SK-N-MC (cell line): ENCODE data around the gene CACNA2D4.

Experiments used
- DNase-seq: peaks from one replicate; pipeline ENCODE4 v3.0.0-alpha.2; 2011; ENCODE audit warnings: low read depth, low spot score
- H3K27ac ChIP-seq: fragments of 200-600 bp; sonication (generic); 2 replicates; pipeline ENCODE4 v1.5.1; 2016; ENCODE audit warnings: mixed run types
- H3K36me3 ChIP-seq: fragments of 200-600 bp; sonication (generic); 2 replicates; pipeline ENCODE4 v1.6.1; 2017; ENCODE audit warnings: antibody characterized with exemption, low read length, mixed read lengths; ENCODE audit not compliant: insufficient read depth
- H3K4me3 ChIP-seq: fragments of 200-600 bp; sonication (generic); 2 replicates; pipeline ENCODE4 v1.5.1; 2016
- H3K9ac ChIP-seq: fragments of 200-600 bp; sonication (generic); 2 replicates; pipeline ENCODE4 v1.8.0; 2017; ENCODE audit warnings: mixed run types, mixed read lengths; ENCODE audit not compliant: insufficient read length
- H3K9me3 ChIP-seq: fragments of 200-600 bp; sonication (generic); 2 replicates; pipeline ENCODE4 v1.6.1; 2017; ENCODE audit warnings: low read depth, mild to moderate bottlenecking, antibody characterized with exemption, low read length, moderate library complexity, mixed read lengths
- EZH2 ChIP-seq: fragments of 200-600 bp; sonication (generic); IDR thresholded peaks from one replicate; pipeline ENCODE4 v1.6.1; 2017; ENCODE audit warnings: antibody characterized with exemption
- FOXP2 ChIP-seq: optimal IDR thresholded peaks from 2 replicates; pipeline ENCODE3; 2011; ENCODE audit warnings: mild to moderate bottlenecking, moderate library complexity; ENCODE audit not compliant: insufficient read depth; ENCODE audit errors: extremely low read length, control extremely low read depth
- POLR2AphosphoS5 ChIP-seq: IDR thresholded peaks from 2 replicates; pipeline ENCODE4 v1.6.1; 2012; ENCODE audit warnings: mild to moderate bottlenecking, low read depth, low read length, borderline replicate concordance

Gene CACNA2D4, protein sequence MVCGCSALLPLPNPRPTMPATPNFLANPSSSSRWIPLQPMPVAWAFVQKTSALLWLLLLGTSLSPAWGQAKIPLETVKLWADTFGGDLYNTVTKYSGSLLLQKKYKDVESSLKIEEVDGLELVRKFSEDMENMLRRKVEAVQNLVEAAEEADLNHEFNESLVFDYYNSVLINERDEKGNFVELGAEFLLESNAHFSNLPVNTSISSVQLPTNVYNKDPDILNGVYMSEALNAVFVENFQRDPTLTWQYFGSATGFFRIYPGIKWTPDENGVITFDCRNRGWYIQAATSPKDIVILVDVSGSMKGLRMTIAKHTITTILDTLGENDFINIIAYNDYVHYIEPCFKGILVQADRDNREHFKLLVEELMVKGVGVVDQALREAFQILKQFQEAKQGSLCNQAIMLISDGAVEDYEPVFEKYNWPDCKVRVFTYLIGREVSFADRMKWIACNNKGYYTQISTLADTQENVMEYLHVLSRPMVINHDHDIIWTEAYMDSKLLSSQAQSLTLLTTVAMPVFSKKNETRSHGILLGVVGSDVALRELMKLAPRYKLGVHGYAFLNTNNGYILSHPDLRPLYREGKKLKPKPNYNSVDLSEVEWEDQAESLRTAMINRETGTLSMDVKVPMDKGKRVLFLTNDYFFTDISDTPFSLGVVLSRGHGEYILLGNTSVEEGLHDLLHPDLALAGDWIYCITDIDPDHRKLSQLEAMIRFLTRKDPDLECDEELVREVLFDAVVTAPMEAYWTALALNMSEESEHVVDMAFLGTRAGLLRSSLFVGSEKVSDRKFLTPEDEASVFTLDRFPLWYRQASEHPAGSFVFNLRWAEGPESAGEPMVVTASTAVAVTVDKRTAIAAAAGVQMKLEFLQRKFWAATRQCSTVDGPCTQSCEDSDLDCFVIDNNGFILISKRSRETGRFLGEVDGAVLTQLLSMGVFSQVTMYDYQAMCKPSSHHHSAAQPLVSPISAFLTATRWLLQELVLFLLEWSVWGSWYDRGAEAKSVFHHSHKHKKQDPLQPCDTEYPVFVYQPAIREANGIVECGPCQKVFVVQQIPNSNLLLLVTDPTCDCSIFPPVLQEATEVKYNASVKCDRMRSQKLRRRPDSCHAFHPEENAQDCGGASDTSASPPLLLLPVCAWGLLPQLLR

DNA sequence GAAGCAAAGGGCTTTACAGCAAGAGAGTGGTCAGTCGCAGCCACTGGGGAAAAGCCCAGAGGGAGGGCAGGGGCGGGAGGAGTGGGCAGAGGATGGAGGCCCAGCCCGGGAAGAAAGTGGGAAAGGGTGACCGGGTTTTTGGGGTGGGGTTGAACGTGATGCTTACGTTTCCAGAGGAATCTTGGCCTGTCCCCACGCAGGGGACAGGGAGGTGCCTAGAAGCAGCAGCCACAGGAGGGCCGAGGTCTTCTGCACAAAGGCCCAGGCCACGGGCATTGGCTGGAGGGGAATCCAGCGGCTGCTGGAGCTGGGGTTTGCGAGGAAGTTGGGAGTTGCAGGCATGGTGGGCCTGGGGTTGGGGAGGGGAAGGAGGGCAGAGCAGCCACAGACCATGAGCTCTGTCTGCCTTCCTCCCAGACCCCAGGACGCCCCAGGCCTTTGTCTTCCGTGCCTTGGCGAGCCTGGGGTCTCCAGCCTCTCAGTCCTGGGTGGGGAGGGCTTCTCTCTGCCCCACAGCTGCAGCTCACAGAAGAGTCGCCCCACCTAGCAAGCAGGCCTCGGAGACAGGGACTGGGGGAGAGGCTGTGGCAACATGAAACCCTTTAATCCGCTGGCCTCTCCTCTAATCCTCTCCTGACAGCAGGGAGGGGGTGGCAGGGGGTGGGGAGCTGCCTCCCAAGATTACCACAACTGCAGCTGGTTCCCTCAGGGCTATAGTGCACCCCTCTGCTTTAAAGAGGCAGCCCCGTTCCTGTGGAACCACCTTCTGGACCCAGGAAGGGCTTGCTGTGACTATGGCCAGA, at the start of gene CACNA2D4:
TSS of gene CACNA2D4 (minus strand) at position 572 of the 803 bp plus-strand sequence. CDS start at position 393, 179 bp downstream.
- Histone ChIP-seq H3K9ac (no peak within 1 kb of the TSS), H3K4me3 (no peak within 1 kb of the TSS), H3K9me3 (no peaks in the 10 kb centered on the region), H3K36me3 (no peaks in the 10 kb centered on the region), H3K27ac (no peak within 1 kb of the TSS)
- no peak for TF ChIP-seq EZH2
- no peak for TF ChIP-seq FOXP2
- TF ChIP-seq POLR2AphosphoS5: no peak
- no peak for DNase-seq

DNA sequence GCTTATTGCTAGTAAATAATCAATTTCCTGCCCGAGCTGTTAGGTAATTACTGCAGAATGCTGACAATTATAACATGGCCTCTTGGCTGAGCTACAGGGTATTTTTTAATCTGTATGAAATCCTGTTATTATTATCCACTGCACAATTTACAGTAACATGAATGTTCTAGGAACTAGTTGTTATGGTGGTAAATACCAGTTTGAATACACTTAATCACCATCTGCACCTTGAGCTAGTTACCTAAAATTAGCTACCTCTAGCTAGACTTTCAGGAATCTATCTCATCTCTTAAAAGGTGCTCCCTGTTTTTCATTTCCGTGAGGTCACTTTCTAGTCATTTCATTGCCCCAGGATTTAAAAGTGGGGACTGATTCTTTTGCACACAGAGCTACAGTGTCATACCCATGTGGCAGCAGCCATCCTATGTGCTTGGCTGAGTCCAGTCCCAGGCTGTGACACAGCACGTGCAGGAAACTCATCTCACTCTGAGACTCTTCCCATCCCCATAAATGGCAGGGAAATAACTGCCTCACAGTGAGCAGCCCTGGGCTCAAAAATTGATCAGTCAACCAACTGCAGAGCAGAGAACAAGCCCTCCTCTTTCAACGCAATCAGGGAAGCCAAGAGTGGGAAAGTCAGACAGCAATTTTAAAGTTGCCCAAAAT, 48.2 kb upstream of the CACNA2D4 start:
- no peak for TF ChIP-seq FOXP2
- TF ChIP-seq POLR2AphosphoS5: no peak
- TF ChIP-seq EZH2: no peak
- H3K4me3 ChIP-seq: no peak overlapping the region

DNA sequence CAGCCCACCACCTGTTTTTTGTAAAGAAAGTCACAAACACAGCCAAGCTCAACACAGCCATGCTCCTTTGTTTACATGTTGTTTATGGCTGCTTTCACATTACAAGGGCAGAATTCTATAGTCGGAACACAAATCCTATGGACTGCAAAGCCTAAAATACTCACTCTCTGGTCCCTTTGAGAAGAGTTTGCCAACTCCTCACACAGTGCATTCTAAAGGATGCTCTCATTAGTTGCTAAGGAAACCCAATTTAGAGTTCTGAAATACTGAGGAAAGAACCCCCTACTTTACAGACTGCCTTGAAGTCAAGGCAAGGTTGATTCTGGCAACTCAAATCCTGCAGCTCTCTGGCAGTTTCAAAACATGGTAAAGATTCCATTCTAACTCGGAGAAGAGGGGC, 47.5 kb upstream of the CACNA2D4 start:
- H3K9me3 ChIP-seq: no peaks in the 10 kb centered on the region
- H3K36me3 ChIP-seq: peaks cover 17% of the 10 kb centered on the region; the same call in 1 of the 2 replicates
- no peak for DNase-seq
- no peak overlapping the region for H3K9ac ChIP-seq
- H3K4me3 ChIP-seq: no peak overlapping the region
- H3K27ac ChIP-seq: no peak overlapping the region
- TF ChIP-seq FOXP2: no peak
- TF ChIP-seq EZH2: no peak
- TF ChIP-seq POLR2AphosphoS5: no peak

More for the DNA sequence above, 48.2 kb upstream of the CACNA2D4 start:
- DNase-seq: no peak
- Histone ChIP-seq H3K9ac (no peak overlapping the region), H3K9me3 (no peaks in the 10 kb centered on the region), H3K36me3 (peaks cover 17% of the 10 kb centered on the region; the same call in 1 of the 2 replicates), H3K27ac (no peak overlapping the region)

DNA sequence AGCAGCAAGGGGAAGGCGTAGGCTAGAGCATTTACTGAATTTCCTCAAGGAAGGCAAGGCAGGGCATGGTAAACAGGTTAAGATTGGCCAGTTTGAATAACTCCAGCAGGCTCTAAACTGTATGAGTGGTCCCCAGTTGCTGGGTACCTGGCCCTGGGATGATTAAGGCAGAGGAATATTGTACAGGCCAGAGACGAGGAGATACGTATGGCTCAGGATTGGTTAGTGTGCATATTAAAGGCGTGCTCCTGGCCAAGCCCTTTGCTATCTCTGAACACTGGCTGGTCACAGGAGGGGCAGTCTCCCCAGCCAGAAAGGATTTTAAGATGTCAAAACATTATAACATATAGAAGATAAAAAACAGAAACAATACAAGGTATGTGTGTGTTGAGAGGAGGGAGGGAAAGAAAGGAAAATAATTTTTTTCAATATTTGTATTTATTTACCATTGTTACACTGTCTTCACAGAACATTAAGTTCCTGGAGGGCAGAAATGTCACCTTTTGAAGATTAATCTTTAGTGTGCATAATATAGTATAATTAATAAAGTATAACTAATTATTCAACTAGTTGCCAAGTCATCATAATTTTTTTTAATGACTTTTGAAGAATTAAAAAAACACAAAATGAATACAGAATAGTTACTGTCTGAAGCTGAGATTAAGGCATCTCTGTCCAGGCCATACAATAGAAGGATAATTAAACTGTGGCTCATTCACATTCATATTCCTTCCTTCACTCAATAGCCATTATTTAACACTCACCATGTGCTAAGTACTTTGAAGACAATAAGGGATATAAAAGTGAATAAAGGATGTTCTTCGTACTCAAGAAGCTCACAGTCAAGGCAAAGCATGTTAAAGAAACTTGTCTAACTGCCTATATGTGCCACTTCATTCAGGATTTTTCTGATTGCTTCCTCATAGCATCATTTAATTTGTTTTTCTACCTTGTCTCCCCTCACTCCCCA, 43.9 kb upstream of the CACNA2D4 start:
- Histone ChIP-seq H3K36me3 (peaks cover 17% of the 10 kb centered on the region; the same call in 1 of the 2 replicates), H3K9ac (no peak overlapping the region)

DNA sequence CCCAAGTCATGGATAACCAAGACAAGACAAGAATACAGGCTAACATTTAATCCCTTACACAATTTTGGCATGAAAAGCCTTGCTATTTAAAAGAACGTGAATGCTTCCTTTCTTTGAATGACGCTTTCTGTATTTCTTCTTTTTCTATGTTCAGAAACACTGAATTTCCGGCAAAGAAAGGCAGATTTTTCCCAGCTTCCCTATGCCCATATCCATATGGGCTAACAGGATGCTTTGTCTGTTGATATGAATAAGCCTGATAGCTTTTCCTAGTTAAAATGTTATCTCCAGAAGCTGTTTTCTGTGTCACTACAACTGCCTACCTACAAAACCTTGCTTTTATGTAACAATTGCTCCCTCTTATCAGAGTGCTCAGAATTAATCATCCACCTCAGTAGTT, 38.3 kb upstream of the CACNA2D4 start:
- no peak overlapping the region for H3K9ac ChIP-seq
- no peak overlapping the region for H3K27ac ChIP-seq
- DNase-seq: no peak
- TF ChIP-seq FOXP2 (no peak), POLR2AphosphoS5 (no peak), EZH2 (no peak)
- no peaks in the 10 kb centered on the region for H3K9me3 ChIP-seq
- H3K4me3 ChIP-seq: no peak overlapping the region
- H3K36me3 ChIP-seq: peaks cover 14% of the 10 kb centered on the region

More for the DNA sequence above, 43.9 kb upstream of the CACNA2D4 start:
- no peak overlapping the region for H3K4me3 ChIP-seq
- H3K9me3 ChIP-seq: no peaks in the 10 kb centered on the region
- DNase-seq: no peak
- TF ChIP-seq POLR2AphosphoS5 (no peak), FOXP2 (no peak), EZH2 (no peak)
- H3K27ac ChIP-seq: no peak overlapping the region

DNA sequence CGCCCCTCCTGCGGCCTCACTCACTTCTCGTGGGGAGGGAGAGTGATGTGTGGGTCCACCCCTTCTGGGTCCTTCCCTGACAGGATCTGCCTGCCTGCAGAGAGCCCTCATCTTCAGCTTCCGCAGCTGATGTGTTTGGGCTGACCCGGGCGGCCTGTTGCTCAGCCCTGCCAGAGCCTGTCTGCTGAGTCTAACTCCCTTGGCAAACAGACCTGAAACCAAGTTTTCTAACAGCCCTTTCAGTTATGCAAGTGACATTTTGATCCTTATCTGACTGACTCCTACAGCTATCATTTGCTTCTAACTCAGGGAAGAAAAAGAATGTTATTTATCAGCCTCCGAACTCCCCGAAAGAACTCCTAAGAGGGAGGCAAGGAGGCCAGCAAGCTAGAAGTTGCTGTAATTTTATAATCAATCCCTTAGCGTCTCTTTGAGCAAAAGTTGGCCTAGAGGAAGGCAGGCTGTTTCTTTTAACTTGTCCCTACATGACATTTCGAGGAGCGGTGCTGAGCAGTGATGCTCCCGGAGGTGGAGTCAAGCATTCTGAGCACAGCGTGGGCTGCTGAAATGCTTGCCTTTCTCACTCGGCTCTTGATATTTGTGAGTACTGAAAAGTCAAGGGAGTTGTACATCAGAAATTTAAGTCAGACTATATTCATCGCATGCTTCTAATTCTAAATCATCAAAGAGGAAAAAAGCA, 31.5 kb upstream of the CACNA2D4 start:
- H3K4me3 ChIP-seq: no peak overlapping the region
- H3K9me3 ChIP-seq: no peaks in the 10 kb centered on the region
- no peak for DNase-seq
- peaks cover 38% of the 10 kb centered on the region for H3K36me3 ChIP-seq
- no peak overlapping the region for H3K9ac ChIP-seq
- no peak for TF ChIP-seq POLR2AphosphoS5
- no peak for TF ChIP-seq FOXP2
- no peak for TF ChIP-seq EZH2
- no peak overlapping the region for H3K27ac ChIP-seq
